Bronchial epithelial cell (primary cell): ENCODE results near the gene RNF41. TPM values are rescaled to one million over a fixed set of nuclear protein-coding genes. Genes with fewer than 3 reads are reported as not detected.

ENCODE experiments used
- DNase-seq: peaks from one replicate; pipeline ENCODE4 v3.0.0-alpha.2; 2010; ENCODE audit warnings: low read depth
- FAIRE-seq: peaks from 2 replicates; lab custom pipeline; 2011; peaks lifted over from hg19 to GRCh38; lab: Jason Lieb, UNC
- H3K27me3 ChIP-seq: 2 replicates; pipeline ENCODE4 v1.5.1; 2011; ENCODE audit warnings: low read length; ENCODE audit not compliant: control insufficient read depth, insufficient read depth
- H3K36me3 ChIP-seq: 2 replicates; pipeline ENCODE4 v1.5.1; 2011; ENCODE audit warnings: low read length; ENCODE audit not compliant: control insufficient read depth, insufficient read depth
- H3K4me3 ChIP-seq: 2 replicates; pipeline ENCODE4 v1.5.1; 2011; ENCODE audit warnings: mild to moderate bottlenecking, low read depth, low read length, control low read depth
- total RNA-seq: library from RNA; depleted of rRNA; stranded (reverse); fragments of >200 nt; gene quantifications from 2 replicates; pipeline ENCODE4 v1.2.1, GENCODE V29; 2014
- TF ChIP-seq, protein P1 (sequence below): IDR thresholded peaks from 2 replicates; pipeline ENCODE4 v1.5.1; 2011; ENCODE audit warnings: mild to moderate bottlenecking, moderate library complexity, low read length, control low read depth, inconsistent platforms; ENCODE audit not compliant: insufficient read depth, severe bottlenecking

Gene RNF41
- total RNA-seq, 1 donor from 2014 or later, result 102 TPM

DNA sequence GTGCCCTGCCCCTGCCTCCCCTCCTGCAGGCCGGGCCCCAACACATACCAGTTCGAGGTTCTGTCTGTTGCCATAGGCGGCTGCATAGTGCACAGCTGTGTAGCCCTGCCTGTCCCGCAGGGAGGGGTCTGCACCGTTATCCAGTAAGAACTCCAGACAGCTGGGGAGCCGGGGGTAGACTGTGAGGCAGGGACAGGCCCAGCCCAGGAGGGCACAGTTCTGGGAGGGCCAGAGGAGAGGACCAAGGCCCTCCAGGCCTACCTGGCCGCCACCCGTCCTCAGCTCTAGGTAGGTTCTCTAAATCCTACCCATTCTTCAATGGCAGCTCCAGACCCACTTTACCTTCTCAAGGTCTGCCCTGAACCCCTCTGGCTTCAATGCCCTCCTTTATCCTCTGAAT, 27.0 kb upstream of the RNF41 start:
- no peaks in the 10 kb centered on the region for H3K27me3 ChIP-seq
- no peak overlapping the region for H3K4me3 ChIP-seq
- peaks cover 55% of the 10 kb centered on the region for H3K36me3 ChIP-seq
- FAIRE-seq (no peak), DNase-seq (no peak)
- TF ChIP-seq, protein P1, sequence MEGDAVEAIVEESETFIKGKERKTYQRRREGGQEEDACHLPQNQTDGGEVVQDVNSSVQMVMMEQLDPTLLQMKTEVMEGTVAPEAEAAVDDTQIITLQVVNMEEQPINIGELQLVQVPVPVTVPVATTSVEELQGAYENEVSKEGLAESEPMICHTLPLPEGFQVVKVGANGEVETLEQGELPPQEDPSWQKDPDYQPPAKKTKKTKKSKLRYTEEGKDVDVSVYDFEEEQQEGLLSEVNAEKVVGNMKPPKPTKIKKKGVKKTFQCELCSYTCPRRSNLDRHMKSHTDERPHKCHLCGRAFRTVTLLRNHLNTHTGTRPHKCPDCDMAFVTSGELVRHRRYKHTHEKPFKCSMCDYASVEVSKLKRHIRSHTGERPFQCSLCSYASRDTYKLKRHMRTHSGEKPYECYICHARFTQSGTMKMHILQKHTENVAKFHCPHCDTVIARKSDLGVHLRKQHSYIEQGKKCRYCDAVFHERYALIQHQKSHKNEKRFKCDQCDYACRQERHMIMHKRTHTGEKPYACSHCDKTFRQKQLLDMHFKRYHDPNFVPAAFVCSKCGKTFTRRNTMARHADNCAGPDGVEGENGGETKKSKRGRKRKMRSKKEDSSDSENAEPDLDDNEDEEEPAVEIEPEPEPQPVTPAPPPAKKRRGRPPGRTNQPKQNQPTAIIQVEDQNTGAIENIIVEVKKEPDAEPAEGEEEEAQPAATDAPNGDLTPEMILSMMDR, result no peak

DNA sequence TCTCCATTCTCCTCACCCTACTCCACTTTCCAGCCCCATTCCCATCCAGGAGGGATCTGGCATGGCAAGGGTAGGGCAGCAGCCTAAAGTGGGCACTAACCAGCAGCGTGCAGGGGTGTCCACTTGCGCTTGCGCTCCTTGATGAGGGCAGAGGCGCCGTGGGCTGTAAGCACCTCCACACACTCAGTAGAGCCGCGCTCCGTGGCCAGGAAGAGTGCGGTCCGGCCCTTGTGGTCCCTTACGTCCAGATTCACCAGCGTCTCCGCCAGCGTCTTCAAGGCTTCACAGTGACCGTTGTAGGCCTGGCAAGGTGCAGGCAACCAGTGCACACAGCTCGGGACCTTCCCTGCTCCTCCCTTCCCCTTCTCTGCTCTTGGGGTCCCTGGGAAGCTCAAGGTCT, 26.2 kb upstream of the RNF41 start:
- TF ChIP-seq, protein P1, result no peak
- H3K4me3 ChIP-seq, result no peak overlapping the region
- no peak for FAIRE-seq
- H3K36me3 ChIP-seq, result peaks cover 51% of the 10 kb centered on the region
- no peak for DNase-seq
- H3K27me3 ChIP-seq, result no peaks in the 10 kb centered on the region

DNA sequence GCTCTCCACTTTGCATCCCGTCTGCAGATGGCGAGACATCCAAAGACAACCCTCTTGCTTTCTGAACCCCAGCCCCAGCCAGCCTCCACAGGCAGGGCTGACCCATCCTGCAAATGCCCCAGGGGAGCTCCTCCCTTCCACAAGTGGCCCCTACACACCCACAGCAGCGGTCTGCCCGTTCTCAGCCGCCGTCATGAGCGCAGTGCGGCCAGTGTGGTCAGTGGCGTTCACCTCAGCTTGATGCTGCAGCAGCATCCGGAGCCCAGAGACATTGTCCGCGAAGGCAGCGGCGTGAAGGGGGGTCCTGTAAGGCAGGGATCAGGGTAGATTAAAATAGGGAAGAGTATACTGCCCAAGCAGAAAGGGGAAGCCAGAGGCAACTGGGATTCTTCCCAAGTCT, 22.8 kb upstream of the RNF41 start:
- H3K27me3 ChIP-seq, result no peaks in the 10 kb centered on the region
- peaks cover 47% of the 10 kb centered on the region for H3K36me3 ChIP-seq
- TF ChIP-seq, protein P1, result no peak
- H3K4me3 ChIP-seq, result no peak overlapping the region
- FAIRE-seq, result no peak
- no peak for DNase-seq

DNA sequence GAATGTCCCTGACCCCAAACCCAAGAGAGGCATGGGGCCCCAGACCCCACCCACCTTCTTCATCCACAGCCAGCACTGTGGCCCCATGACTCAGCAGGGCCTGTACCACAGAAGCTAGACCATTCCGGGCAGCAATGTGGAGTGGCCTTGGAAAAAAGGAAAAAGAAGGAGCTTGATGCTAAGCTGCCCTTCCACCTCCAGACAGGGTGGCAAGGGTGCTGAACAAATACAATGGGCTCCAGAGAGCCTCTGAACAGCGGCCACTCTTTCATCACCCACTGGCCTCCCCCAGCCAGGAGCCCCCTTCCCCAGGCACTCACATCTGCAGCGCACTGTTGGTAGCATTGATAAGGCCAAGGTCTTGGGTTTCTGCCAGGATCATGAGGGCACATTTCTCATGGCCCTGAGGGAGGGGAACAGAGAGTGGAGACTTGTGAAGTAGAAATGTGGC, 22.0 kb upstream of the RNF41 start:
- FAIRE-seq (no peak), DNase-seq (no peak)
- Histone ChIP-seq H3K4me3 (no peak overlapping the region), H3K27me3 (no peaks in the 10 kb centered on the region), H3K36me3 (peaks cover 44% of the 10 kb centered on the region)
- TF ChIP-seq, protein P1, result no peak

DNA sequence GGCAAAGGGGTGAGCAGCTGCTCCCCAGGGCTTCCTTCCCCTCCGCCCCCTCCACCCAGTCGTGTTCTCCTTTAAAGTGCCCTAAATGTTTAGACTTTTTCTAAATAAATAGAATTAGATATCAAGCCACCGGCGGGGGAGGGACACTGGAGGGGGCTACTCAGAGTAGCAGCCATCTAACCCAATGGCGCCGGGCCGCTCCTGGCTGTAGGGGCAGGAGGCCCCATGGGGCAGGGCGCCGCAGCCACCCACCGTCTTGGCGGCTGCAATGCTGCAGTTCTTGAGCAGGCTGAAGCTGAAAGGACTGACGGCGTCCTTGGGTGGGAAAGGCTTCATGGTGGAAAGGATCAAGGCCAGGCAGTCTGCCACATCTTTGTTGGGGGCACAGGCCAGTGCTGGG, 21.3 kb upstream of the RNF41 start:
- TF ChIP-seq, protein P1, result no peak
- FAIRE-seq, result no peak
- Histone ChIP-seq H3K4me3 (no peak overlapping the region), H3K27me3 (no peaks in the 10 kb centered on the region), H3K36me3 (peaks cover 37% of the 10 kb centered on the region)
- no peak for DNase-seq
